ENCODE results near the gene KRTAP5-11. TPM values are rescaled to one million over a fixed set of nuclear protein-coding genes. Genes with fewer than 3 reads are reported as not detected.
"Not testable (repeated sequence)": the region's sequence is repeated elsewhere in the genome, so short reads cannot be mapped to it uniquely, and the experiment has no call there.

KRTAP5-11 gene
- total RNA-seq, 1 donor from 2014 or later, result not detected

GRCh38 chr11:71534711-71535608 is 47.7 kb downstream of the KRTAP5-11 start:
- not testable (repeated sequence) for H3K36me3 ChIP-seq (ENCODE audit: control insufficient read depth in 3 of 3, insufficient read depth in 3 of 3, low read length in 3 of 3); H3K9me3 ChIP-seq (ENCODE audit: control insufficient read depth in 3 of 3, low read length in 3 of 3); H3K27me3 ChIP-seq (ENCODE audit: control insufficient read depth in 3 of 3, insufficient read depth in 3 of 3, low read length in 3 of 3); H3K27ac ChIP-seq (ENCODE audit: low read depth, low read length); H3K9ac ChIP-seq (ENCODE audit: low read depth in 1 of 3, low read length in 3 of 3); H3K4me1 ChIP-seq (ENCODE audit: control insufficient read depth in 3 of 3, insufficient read depth in 3 of 3, low read length in 3 of 3); H3K4me3 ChIP-seq (ENCODE audit: low read length in 3 of 3)

DNA sequence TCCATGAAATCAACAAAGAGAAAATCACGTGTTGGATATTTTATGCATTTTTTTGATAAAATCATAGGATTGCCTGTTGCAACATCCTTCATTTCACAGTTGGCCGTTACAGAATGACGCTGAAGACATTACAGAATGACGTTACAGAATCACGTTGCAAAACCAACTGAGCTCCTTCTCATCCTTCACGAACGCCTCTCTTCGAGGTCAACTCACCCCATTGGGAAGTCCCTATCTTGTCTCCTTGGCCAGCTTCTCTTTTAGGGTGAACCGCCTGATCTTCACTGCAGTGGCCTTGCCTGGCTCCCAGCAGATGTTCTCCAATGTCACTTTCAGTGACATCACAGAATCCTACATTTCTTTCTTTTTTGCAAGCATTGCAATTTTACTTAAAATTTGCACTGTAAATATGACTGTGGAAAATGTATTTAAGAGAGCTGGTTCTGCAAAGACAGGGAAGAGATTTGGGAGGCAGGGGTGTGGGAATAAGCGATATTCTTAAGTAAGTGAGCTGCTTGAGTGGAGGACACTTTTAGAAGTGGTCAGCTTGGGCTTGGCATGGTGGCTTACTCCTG is 50.6 kb downstream of the KRTAP5-11 start:
- H3K27me3 ChIP-seq (ENCODE audit: control insufficient read depth in 3 of 3, insufficient read depth in 3 of 3, low read length in 3 of 3), result no peaks in the 10 kb centered on the region
- H3K9me3 ChIP-seq (ENCODE audit: control insufficient read depth in 3 of 3, low read length in 3 of 3), result no peaks in the 10 kb centered on the region
- no peak overlapping the region for H3K4me3 ChIP-seq (ENCODE audit: low read length in 3 of 3)
- H3K27ac ChIP-seq (ENCODE audit: low read depth, low read length), result no peak overlapping the region
- no peak overlapping the region for H3K9ac ChIP-seq (ENCODE audit: low read depth in 1 of 3, low read length in 3 of 3)
- H3K4me1 ChIP-seq (ENCODE audit: control insufficient read depth in 3 of 3, insufficient read depth in 3 of 3, low read length in 3 of 3), result no peaks in the 10 kb centered on the region
- H3K36me3 ChIP-seq (ENCODE audit: control insufficient read depth in 3 of 3, insufficient read depth in 3 of 3, low read length in 3 of 3), result no peaks in the 10 kb centered on the region

Small RNA genes lying within 50 kb of the gene (small RNA-seq; reads per million reads assigned to genes)
- not detected for gene AP000867.1
- gene KRTAP5-14P, result not detected

Other genes starting within 250 kb of the KRTAP5-11 start
- gene DHCR7, start 134.5 kb downstream of the KRTAP5-11 start, total RNA-seq, result 9.9 TPM
- gene NADSYN1, start 129.7 kb downstream of the KRTAP5-11 start, total RNA-seq, result 27.7 TPM
- gene KRTAP5-7, start 55.6 kb downstream of the KRTAP5-11 start, total RNA-seq, result not detected
- not detected for gene KRTAP5-8, start 44.9 kb downstream of the KRTAP5-11 start, total RNA-seq
- not detected for gene KRTAP5-9, start 34.5 kb downstream of the KRTAP5-11 start, total RNA-seq
- not detected for gene KRTAP5-10, start 17.3 kb downstream of the KRTAP5-11 start, total RNA-seq

Measured in skeletal muscle tissue (tissue), 5 donors.